Neuronal stem cell (in vitro differentiated cells): Measurements from ENCODE around the gene KDM4C.

Experiments used
- DNase-seq: peaks from one replicate; pipeline ENCODE4 v3.0.0-alpha.2; 2013; ENCODE audit warnings: low spot score
- H2AFZ ChIP-seq: one replicate; pipeline ENCODE4 v1.6.1; 2013; ENCODE audit warnings: mild to moderate bottlenecking, low read length, inconsistent platforms
- H2AK5ac ChIP-seq: 2 replicates; pipeline ENCODE4 v1.6.1; 2013; ENCODE audit warnings: low read depth, mild to moderate bottlenecking, inconsistent platforms, low read length, moderate library complexity, mixed read lengths
- H2BK120ac ChIP-seq: 2 replicates; pipeline ENCODE4 v1.6.1; 2013; ENCODE audit warnings: low read depth, mild to moderate bottlenecking, inconsistent platforms, low read length, moderate library complexity, mixed read lengths
- H2BK12ac ChIP-seq: one replicate; pipeline ENCODE4 v1.6.1; 2013; ENCODE audit warnings: low read length, inconsistent platforms
- H2BK15ac ChIP-seq: 2 replicates; pipeline ENCODE4 v1.6.1; 2013; ENCODE audit warnings: mild to moderate bottlenecking, low read length, inconsistent platforms, mixed read lengths
- H2BK5ac ChIP-seq: one replicate; pipeline ENCODE4 v1.6.1; 2013; ENCODE audit warnings: inconsistent platforms, mild to moderate bottlenecking, low read length, moderate library complexity
- H3K14ac ChIP-seq: one replicate; pipeline ENCODE4 v1.6.1; 2013; ENCODE audit warnings: low read length, inconsistent platforms
- H3K18ac ChIP-seq: 2 replicates; pipeline ENCODE4 v1.6.1; 2013; ENCODE audit warnings: low read length, inconsistent platforms
- H3K23ac ChIP-seq: 2 replicates; pipeline ENCODE4 v1.6.1; 2013; ENCODE audit warnings: low read depth, mild to moderate bottlenecking, mixed read lengths, low read length, inconsistent platforms; ENCODE audit not compliant: poor library complexity
- H3K27ac ChIP-seq: replicated peaks from 3 replicates; pipeline ENCODE4 v1.5.1; 2013; ENCODE audit warnings: low read length, inconsistent platforms
- H3K27me3 ChIP-seq, 3 experiments: 2 replicates each; pipeline ENCODE4 v1.6.1; 2013; ENCODE audit warnings: low read length in 3 of 3, mild to moderate bottlenecking in 2 of 3, inconsistent platforms in 1 of 3, low read depth in 1 of 3, mixed read lengths in 1 of 3, moderate library complexity in 1 of 3; ENCODE audit not compliant: control insufficient read depth in 3 of 3, insufficient read depth in 3 of 3
- H3K36me3 ChIP-seq, 2 donors: replicated peaks in 1 of 2; 2 replicates each; pipeline ENCODE4 v1.6.1; 2013; ENCODE audit warnings: low read length in 2 of 2; ENCODE audit not compliant: control insufficient read depth in 2 of 2, insufficient read depth in 2 of 2
- H3K4ac ChIP-seq: 2 replicates; pipeline ENCODE4 v1.6.1; 2013; ENCODE audit warnings: inconsistent platforms, mild to moderate bottlenecking, low read length, moderate library complexity
- H3K4me1 ChIP-seq, 2 donors: 1 replicate in 1 of 2; 2 replicates in 1 of 2; pipeline ENCODE4 v1.6.1; 2013; ENCODE audit warnings: low read length in 2 of 2, low read depth in 1 of 2; ENCODE audit not compliant: control insufficient read depth in 2 of 2, insufficient read depth in 1 of 2
- H3K4me2 ChIP-seq: one replicate; pipeline ENCODE4 v1.6.1; 2013; ENCODE audit warnings: mild to moderate bottlenecking, low read length, inconsistent platforms; ENCODE audit not compliant: insufficient read depth, poor library complexity, severe bottlenecking
- H3K4me3 ChIP-seq, 2 donors: 2 replicates each; pipeline ENCODE4 v1.5.1; 2013; ENCODE audit warnings: low read length in 2 of 2, mild to moderate bottlenecking in 2 of 2, inconsistent platforms in 1 of 2, moderate library complexity in 1 of 2
- H3K79me1 ChIP-seq: one replicate; pipeline ENCODE4 v1.6.1; 2013; ENCODE audit warnings: low read depth, mild to moderate bottlenecking, inconsistent platforms, low read length, moderate library complexity
- H3K9ac ChIP-seq: one replicate; pipeline ENCODE4 v1.6.1; 2013; ENCODE audit warnings: mild to moderate bottlenecking, low read depth, low read length, inconsistent platforms; ENCODE audit not compliant: poor library complexity
- H3K9me3 ChIP-seq, 2 donors: replicated peaks in 1 of 2; 2 replicates each; pipeline versions ENCODE3 to v1.6.1; 2013; ENCODE audit warnings: low read length in 2 of 2, mild to moderate bottlenecking in 2 of 2, inconsistent platforms in 1 of 2, low read depth in 1 of 2, mixed read lengths in 1 of 2, moderate library complexity in 1 of 2; ENCODE audit not compliant: control insufficient read depth in 2 of 2, insufficient read depth in 1 of 2
- H4K8ac ChIP-seq: one replicate; pipeline ENCODE4 v1.6.1; 2013; ENCODE audit warnings: low read depth, mild to moderate bottlenecking, inconsistent platforms, low read length, moderate library complexity
- H4K91ac ChIP-seq: one replicate; pipeline ENCODE4 v1.6.1; 2013; ENCODE audit warnings: low read length, low read depth, mild to moderate bottlenecking, inconsistent platforms; ENCODE audit not compliant: poor library complexity
- WGBS, 2 donors: extraction: QIAGEN DNeasy Blood & Tissue Kit; methylation state at CpG; one replicate each; pipeline ENCODE4 v1.1.7; 2013; ENCODE audit warnings: missing lambda C conversion rate in 2 of 2, mixed read lengths in 1 of 2; ENCODE audit not compliant: insufficient read length in 2 of 2, insufficient replicate concordance in 1 of 2; ENCODE audit errors: extremely low coverage in 2 of 2; 5-methylcytosine and 5-hydroxymethylcytosine counted together

KDM4C gene

DNA sequence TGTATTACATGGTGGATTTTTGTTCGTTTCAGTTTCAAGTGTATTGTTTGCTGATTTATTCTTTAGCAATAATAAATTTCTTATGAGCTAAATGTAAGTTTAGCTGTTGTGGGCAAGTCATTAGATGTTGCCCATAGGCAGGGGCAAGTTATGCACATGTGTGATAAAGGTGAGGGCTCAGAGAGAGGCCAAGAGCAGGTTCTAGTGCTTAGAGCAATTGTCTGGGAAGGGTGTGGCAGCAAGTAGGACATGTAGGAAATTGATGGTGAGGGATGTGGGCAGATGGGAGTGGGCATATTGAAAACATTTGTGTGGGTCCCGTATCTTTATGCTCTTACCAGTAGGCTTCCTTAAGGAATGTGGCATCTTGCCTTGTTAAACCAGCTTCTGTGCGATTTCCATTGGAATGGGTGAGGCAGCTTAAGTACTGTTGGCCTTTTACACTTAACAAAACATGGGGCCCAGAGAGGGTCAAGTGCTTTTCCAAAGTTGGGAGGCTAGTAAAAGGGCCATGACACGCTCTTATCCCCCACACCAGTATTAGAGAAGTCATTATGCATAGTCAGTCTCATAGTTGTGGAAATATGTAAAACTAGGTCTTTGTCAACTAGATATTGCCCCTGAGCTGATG, 60.6 kb downstream of the KDM4C start:
- no peaks in the 10 kb centered on the region for H3K79me1 ChIP-seq
- no peak overlapping the region for H2BK120ac ChIP-seq
- no peak overlapping the region for H2AK5ac ChIP-seq
- H3K18ac ChIP-seq = no peak overlapping the region
- WGBS, 2 donors = no CpG with 5 or more reads among the region's 4 CpGs
- H3K9ac ChIP-seq = no peak overlapping the region
- H3K4me1 ChIP-seq = peaks cover 0 to 5% of the 10 kb centered on the region in 2 donors
- no peak overlapping the region for H3K23ac ChIP-seq
- H3K27me3 ChIP-seq = no peaks in the 10 kb centered on the region
- H3K14ac ChIP-seq = no peak overlapping the region
- no peaks in the 10 kb centered on the region for H3K9me3 ChIP-seq
- H4K8ac ChIP-seq = no peak overlapping the region
- H3K27ac ChIP-seq = no peak overlapping the region
- H3K4ac ChIP-seq = no peak overlapping the region
- H2BK15ac ChIP-seq = no peak overlapping the region
- H2AFZ ChIP-seq = no peak overlapping the region
- no peak overlapping the region for H3K4me3 ChIP-seq
- no peak overlapping the region for H4K91ac ChIP-seq
- DNase-seq = no peak
- no peak overlapping the region for H2BK12ac ChIP-seq
- no peaks in the 10 kb centered on the region for H3K36me3 ChIP-seq
- H3K4me2 ChIP-seq = no peak overlapping the region
- no peak overlapping the region for H2BK5ac ChIP-seq

DNA sequence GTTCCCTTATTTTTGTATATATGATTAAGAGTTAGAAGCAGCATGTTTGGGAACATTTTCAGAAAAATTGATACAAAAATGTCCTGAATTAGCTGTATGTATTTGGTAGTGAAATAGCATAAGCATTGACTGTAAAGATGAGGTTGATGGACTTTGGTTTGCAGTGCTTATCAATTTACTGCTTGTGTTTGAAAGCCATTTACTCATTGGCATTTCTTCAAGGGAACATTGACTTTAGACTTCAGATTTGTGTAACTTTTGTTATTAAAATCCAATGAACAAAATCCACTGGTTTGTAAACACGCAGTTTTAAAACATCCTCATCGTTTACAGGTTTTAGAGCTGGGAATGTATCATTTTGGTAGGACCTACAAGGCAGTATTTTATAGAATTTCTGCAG, 61.3 kb downstream of the KDM4C start:
- no peak for DNase-seq
- no peak overlapping the region for H4K91ac ChIP-seq

DNA sequence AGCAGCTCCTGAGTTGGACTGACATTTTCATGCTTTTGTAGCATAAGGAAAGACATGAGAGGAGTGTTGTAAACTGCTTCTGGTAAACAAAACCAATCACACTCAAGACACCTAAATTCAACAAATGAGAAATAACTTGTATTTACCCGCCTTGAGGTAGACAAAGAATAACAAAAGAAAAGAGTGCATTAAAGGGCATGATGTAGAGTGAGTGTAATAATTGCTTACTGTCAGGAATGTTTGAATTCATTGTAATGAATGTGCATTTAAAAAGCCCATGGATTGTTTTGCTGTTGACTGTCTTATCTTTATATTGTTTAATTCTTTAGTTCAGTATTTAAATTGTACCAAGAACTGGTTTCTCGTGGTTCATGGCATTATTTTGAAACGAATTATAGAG, 61.8 kb downstream of the KDM4C start:
- no peaks in the 10 kb centered on the region for H3K36me3 ChIP-seq
- H3K9ac ChIP-seq = no peak overlapping the region
- H2AK5ac ChIP-seq = no peak overlapping the region
- no peak for DNase-seq
- no peak overlapping the region for H2AFZ ChIP-seq
- no peak overlapping the region for H2BK15ac ChIP-seq
- no peak overlapping the region for H2BK120ac ChIP-seq
- H3K27ac ChIP-seq = no peak overlapping the region
- H3K9me3 ChIP-seq = no peaks in the 10 kb centered on the region
- H3K4me2 ChIP-seq = no peak overlapping the region
- no peak overlapping the region for H3K4me3 ChIP-seq
- H2BK5ac ChIP-seq = no peak overlapping the region
- peaks cover 0 to 5% of the 10 kb centered on the region in 2 donors for H3K4me1 ChIP-seq
- no peak overlapping the region for H3K4ac ChIP-seq
- H2BK12ac ChIP-seq = no peak overlapping the region
- no peaks in the 10 kb centered on the region for H3K27me3 ChIP-seq
- H3K18ac ChIP-seq = no peak overlapping the region
- no CpG with 5 or more reads among the region's 3 CpGs for WGBS, 2 donors
- H4K8ac ChIP-seq = no peak overlapping the region
- no peak overlapping the region for H3K14ac ChIP-seq
- no peak overlapping the region for H3K23ac ChIP-seq
- no peak overlapping the region for H4K91ac ChIP-seq
- no peaks in the 10 kb centered on the region for H3K79me1 ChIP-seq

More for the DNA sequence above, 61.3 kb downstream of the KDM4C start:
- no peak overlapping the region for H3K14ac ChIP-seq
- no peak overlapping the region for H3K4ac ChIP-seq
- no peak overlapping the region for H3K18ac ChIP-seq
- no peaks in the 10 kb centered on the region for H3K36me3 ChIP-seq
- H3K4me2 ChIP-seq = no peak overlapping the region
- no peak overlapping the region for H2BK120ac ChIP-seq
- H2BK12ac ChIP-seq = no peak overlapping the region
- H3K27ac ChIP-seq = no peak overlapping the region
- H3K9ac ChIP-seq = no peak overlapping the region
- H4K8ac ChIP-seq = no peak overlapping the region
- H3K4me1 ChIP-seq = peaks cover 0 to 5% of the 10 kb centered on the region in 2 donors
- H2BK5ac ChIP-seq = no peak overlapping the region
- no peaks in the 10 kb centered on the region for H3K27me3 ChIP-seq
- H3K79me1 ChIP-seq = no peaks in the 10 kb centered on the region
- H3K9me3 ChIP-seq = no peaks in the 10 kb centered on the region
- no peak overlapping the region for H3K4me3 ChIP-seq
- WGBS, 2 donors = no CpG with 5 or more reads among the region's 2 CpGs
- H2BK15ac ChIP-seq = no peak overlapping the region
- H2AFZ ChIP-seq = no peak overlapping the region
- H2AK5ac ChIP-seq = no peak overlapping the region
- no peak overlapping the region for H3K23ac ChIP-seq

DNA sequence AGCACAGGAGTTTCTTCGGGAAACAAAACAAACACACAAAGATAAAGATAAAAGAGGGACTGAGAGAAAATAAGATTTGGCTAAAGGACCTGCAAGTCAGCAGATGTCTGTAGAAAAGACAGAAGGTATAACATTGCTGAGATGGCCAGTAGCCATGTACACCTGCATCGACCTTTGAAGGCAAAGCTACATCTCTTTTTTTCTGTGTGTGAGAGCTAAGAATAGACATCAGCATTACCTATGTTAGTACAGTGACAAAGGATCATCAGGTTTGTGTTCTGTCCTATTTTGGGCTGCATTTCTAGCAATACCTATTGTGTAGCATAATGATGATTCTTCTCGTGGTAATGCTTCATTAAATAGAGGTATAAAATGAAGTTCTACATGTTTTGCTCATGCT, 64.9 kb downstream of the KDM4C start:
- Histone ChIP-seq H2BK12ac (no peak overlapping the region), H3K9ac (no peak overlapping the region), H3K27me3 (no peaks in the 10 kb centered on the region), H2BK15ac (no peak overlapping the region), H3K4me1 (peaks cover 0 to 5% of the 10 kb centered on the region in 2 donors), H3K27ac (no peak overlapping the region), H4K8ac (no peak overlapping the region), H3K18ac (no peak overlapping the region), H4K91ac (no peak overlapping the region), H2BK120ac (no peak overlapping the region), H3K4ac (no peak overlapping the region), H2AK5ac (no peak overlapping the region), H3K4me3 (no peak overlapping the region), H3K4me2 (no peak overlapping the region), H3K36me3 (no peaks in the 10 kb centered on the region), H3K9me3 (no peaks in the 10 kb centered on the region), H3K14ac (no peak overlapping the region), H3K23ac (no peak overlapping the region), H2AFZ (no peak overlapping the region), H2BK5ac (no peak overlapping the region), H3K79me1 (no peaks in the 10 kb centered on the region)
- DNase-seq = no peak
- WGBS, 2 donors = no CpG with 5 or more reads among the region's 3 CpGs
